NCI-H526 treated with DMSO at 0.1 percent for 48 hours (cell line): ENCODE data around the gene ADCY5.

Experiments
- DNase-seq: peaks from one replicate; lab custom pipeline; 2025; lab: John Stamatoyannopoulos, UW

Gene ADCY5

GRCh38 chr3:123386477-123387040 is 62.3 kb downstream of the ADCY5 start:
- no peak for DNase-seq

DNA sequence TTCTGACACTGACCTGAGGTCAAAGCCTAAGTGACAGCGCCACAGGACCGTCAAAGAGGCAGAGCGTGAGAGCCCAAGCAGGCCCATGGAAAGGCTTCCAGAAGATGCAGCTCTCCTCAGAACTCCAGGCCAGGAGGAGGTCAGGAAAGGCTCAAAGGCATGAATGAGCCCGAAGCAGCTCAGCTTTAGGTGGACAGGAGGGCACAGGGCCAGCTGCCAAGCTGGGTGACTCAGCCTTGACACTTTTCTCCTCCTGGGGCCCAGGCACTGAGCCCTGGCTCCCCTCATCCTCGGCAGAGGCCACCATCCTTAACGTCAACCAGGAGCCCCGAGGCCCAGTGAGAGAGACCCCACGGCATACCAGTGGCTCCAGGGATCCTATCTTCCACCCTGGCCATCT is 62.9 kb downstream of the ADCY5 start:
- no peak for DNase-seq

DNA sequence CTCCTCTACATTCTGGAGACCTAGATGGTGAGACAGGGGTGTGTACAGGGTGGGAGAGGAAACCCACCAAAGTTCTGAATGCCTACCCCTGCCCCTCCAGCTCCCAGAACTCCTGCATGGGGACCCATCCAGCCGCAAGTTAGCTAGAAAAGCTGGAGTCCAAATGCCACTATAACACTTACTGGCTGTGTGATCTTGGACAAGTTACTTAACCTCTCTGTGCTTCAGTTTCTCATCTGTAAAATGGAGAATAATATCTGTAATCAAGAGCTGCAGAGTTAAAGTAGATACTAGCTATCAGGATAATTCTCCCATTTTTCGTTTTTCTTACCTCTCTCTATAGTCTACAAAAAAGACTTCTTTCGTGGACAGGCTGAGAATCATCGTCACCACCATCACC is 63.4 kb downstream of the ADCY5 start:
- no peak for DNase-seq

GRCh38 chr3:123385001-123385401 is 63.9 kb downstream of the ADCY5 start:
- DNase-seq, result no peak

- no peak for DNase-seq
These were observed 64.6 kb downstream of the ADCY5 start for GRCh38 chr3:123384256-123384655.

DNA sequence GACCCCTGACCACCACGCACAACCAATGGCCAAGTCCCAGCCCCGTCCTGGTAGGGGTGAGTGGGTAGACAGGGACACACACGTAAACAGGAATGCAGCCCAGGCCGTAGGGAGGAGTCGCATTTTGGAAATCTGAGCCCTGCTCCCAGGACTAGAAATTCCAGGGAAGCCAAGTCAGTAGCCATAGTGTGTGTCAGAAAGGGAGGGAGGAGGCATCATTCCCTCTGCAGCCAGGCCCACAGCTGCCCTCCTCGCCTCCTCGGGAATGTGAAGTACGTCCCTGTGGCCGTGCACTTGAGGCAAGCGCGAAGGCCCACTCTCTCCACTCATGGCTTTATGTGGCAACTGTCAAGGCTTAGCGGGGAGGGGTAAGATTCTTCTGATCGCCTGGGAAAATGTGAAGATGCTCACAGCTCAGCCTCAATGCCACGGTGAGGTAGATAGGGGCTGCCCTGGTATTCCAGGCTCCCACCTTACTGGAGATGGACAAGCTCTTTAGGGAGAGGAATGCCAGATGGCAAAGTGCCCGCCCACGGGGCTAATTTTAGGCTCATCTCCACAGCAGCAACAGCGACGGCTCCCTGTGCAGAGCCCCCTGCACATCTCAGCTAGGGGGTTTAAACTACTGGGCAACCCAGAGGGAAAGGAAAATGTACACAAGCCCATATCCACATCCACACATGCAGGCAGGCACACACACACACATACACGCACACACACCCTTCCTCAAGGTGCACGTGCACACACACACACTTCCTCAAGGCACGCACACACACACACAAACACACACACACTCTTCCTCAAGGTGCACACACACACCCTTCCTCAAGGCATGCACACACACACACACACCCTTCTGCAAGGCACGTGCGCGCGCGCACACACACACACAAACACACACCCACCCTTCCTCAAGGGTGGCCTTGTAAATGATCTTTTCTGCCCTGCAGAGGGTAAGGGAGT is 65.5 kb downstream of the ADCY5 start:
- no peak for DNase-seq

DNA sequence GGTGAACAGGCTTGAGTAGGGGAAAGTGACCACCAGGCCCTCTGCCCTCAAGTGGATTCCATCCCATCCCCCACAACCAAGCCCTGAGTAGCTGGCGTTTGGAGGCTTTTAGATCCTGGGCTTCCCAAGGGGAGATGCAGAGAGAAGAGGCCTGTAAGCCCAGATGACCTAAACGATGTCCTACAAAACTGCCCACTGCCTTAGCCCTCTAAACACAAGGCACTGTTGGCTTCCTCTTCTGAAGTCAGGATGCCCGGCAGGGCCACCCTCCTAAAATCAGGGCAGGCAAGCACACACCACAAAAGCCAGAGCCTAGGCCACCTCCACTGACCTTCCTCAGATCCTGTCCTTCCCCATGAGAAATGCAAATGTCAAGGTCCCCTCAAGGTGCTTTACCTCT is 68.6 kb downstream of the ADCY5 start:
- DNase-seq, result no peak

DNA sequence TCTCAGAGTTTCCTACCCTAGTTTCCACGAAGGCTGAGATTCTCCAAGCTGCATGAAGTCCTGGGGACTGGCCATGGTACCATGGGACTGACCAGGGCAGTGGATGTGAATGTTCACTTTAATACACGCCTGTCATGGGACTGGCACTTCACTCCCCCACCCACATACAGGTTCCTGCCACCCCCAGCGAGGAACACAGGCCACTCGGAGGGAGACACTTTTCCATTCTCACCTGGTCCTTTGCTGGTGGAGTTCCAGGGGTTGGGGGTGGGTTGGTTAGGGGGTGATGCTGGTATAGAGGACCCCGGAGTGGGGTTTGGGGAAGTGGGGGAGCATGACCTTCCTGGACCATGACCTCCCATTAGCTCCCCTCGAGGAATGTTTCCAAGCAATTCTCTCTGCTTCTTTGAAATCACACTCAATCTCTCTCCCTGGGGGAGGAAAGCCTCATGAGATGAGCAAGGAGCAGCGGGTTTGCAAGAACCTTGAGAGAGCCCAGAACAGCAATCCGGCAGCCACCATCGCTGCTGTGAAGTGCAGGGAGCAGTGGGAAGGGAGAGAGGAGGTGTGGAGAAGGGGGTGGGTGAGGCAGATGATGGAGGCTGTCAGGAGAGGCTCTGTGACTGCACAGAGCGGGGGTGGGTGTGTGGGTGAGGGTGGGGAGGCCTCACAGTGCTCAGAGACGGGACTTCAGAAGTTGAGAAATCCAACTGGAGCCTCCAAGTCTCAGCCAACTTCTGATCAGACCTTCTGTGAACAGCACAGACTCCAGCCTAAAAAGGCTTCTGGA is 69.7 kb downstream of the ADCY5 start:
- DNase-seq, result no peak

DNA sequence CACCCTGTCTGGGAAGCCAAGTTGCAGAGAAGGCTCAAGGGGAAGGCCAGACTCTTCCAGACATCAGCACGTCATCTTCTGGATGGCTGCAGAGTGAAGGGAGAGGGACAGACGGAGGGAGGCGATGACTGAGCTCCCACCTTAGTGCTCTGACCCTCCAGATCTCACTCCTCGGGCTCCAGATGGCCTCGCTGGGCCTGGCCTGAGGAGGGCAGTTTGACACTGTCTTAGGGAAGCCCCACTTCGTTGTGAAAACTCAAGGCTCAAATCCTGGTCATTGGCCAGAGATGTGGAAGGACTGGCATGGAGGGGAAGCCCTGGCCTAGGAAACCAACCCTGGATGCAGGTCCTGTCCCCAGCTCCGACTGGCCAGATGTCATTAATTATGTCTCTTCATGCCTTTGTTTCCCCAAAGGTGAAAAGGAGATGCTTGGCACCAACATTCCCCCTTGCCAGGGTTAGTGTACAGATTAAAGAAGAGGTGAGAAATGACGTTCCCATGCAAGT is 70.4 kb downstream of the ADCY5 start:
- no peak for DNase-seq

- DNase-seq, result no peak
These were observed 71.6 kb downstream of the ADCY5 start for GRCh38 chr3:123377243-123377740.

DNA sequence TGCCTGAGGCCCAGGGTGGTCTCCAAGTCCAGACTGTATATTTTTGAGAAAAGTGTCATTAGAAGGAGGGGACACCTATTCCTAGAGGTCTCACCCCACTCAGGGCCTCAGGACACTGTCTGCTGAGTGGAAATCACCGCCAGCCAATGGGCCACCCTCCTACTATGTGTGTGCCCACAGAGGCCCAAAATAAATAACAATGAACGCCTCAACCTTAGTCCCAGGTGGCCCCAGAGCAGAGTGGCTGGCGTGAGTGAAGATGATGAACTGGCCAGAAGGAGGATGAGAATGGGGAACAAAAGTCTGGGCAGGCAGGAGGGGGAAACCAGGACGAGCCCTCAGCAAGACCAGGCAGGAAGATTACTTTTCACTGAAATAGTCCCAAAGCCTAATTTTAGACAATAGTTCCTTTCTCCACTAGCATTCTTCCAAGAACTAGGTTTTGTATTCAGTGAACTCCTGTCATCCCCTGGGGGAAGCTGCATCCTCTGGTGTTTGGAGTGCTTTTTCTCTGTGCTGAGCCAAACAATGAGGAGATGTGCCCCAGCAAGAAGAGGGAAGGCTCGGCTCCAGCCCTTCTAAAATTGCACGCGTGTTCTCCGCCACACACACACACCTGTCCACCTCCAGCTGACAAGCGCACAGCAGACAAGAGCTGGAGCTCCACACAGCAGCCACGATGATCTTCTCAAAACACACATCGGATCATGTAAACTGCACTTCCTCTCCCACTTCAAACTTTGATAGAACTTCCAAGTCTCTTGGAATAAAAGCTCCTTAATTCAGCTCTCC is 72.2 kb downstream of the ADCY5 start:
- no peak for DNase-seq

- DNase-seq, result no peak
These were observed 73.6 kb downstream of the ADCY5 start for GRCh38 chr3:123375014-123375940.

GRCh38 chr3:123374016-123374415 is 74.9 kb downstream of the ADCY5 start:
- no peak for DNase-seq

DNA sequence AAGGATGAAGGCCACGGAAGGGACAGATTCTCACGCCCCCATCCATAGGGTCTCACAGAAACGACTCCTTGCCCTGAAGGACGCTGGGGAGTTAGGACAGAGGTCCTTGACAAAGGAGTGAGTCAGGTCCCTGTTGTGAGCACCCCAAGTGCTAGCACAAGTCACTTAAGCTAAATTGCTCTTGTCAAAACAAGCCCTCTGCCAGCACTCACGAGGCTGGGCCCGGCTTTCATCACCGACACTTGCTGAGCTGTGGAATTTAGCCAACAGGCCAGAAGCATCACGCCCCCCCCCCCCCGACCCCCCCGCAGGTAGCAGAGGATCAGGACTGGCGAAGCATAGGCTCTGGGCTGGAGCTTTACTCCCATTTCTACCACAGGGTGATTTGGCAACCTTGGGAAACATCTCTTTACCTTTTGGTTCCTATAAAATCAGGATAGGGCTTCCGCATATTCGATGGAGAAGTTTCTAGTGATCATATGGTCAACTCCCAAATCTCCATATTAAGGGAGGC is 75.4 kb downstream of the ADCY5 start:
- no peak for DNase-seq

DNA sequence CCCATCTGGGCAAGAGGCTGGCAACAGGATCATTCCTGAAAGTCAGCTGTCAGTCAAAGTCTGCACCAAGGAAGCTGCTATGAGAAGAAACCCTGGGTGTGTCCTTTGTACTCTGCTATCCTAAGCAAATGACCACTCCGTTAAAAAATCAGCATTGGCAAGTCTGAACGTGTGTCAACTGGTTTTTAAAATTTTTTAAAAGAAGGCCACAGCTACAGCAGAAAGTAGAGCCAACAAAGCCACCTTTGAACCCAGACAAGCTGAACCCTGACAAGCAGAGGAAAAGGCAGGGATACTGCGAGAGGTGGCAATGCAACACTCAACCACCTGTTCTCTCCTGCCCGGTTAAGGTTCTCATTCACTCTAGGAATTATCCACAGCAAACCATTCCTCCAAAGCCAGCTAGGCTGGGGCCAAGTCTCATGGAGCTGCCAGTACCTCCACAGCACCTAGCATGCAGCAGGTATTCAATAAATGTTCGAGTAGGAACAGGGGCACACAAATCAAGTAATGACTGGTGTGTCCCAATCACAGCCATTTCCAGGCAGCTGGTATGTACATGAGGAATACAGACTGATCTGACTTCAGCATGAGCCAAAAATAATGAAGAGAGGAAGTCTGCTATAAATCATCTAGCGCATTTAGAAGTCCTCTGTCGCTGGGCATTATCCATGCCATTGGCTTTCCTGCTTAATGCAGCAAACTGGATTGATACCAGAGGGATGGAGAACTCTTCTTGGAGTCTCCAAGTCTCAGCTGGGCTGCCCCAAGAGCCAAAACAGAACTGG is 76.0 kb downstream of the ADCY5 start:
- no peak for DNase-seq

DNA sequence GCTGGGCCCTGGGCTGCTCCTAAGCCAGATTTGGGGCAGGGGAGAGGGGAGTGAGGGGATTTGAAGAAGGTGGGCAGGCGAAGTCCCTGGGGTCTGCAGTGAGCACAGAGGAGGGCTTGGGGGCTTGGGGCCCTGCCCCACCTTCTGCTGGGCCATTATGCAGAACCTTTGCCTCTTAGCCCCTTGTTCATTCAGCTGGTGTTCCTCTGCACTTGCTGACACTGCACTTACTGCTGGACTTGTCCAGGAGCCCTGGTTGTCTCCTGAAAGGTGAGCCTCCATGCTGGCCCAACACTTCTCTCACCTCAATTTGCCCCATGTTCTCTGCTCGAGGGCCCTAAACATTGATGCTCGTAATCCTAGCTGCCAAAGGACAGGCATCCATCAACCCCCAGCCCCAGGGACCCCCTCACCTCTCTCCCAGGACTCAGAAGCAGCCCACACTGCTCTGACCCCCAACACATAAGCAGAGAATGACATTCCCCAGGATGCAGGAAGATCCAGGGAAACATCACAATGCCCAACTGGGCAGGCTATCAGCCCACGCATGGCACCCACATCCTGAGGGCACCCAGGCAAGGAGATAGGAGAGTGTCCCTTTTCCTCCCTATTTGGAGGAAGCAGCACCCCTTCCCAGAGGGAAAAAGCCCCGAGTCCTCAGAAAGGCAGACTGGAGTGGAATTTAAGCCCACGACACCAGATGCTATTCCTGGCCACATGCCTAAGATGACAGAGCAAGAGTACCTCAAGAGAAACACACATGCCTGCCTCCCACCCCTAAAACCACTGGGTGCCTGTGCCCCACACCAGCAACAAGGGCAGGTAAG is 76.8 kb downstream of the ADCY5 start:
- no peak for DNase-seq

DNA sequence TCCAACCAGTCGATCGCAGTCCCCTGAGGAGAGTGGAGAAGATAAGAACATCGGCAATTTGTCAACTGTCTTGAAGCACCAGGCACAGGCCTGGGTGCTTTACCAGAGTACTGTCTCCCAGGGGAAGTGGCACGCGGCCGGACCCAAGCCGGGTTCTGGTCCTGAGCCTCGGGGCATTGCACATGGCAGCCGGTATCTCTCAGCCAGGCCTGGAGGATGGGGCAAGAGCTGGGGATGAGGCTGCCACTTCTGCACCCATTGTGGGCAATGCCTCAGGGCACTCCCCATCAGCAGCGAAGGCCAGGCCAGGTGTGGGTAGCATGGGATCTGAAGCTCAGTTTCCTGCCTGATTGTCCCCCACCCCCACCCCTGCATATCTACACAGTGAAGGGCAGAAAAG is 77.5 kb downstream of the ADCY5 start:
- DNase-seq, result no peak

- no peak for DNase-seq
These were observed 78.1 kb downstream of the ADCY5 start for GRCh38 chr3:123370819-123371218.
